HG02571 (cell line): Measurements from ENCODE around the gene TMEM30A.

Experiments
- ATAC-seq: cut with Tn5 transposase; IDR thresholded peaks from one replicate; pipeline ENCODE4 v1.9.1; 2021; ENCODE audit warnings: mild to moderate bottlenecking, moderate library complexity; ENCODE audit not compliant: unreplicated experiment

The TMEM30A gene

DNA sequence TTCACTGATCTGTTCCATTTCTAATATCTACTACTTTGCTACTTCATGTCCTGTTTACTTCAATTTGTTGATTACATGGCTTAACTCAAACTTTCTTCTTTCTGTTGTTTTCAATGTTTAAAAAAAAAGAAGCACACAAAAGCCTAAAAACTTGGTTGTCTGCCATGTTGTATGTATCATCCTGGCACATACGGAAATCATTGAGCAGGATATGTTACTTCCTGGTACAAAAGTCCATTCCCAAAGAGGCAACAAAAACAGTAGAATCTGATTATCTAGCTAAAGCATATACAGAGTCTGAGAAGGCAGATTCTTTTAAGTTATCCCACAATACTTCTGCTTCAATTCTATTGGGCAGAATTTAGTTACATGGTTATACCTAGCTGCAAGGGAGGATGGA, 64.2 kb downstream of the TMEM30A start:
- ATAC-seq: no peak

DNA sequence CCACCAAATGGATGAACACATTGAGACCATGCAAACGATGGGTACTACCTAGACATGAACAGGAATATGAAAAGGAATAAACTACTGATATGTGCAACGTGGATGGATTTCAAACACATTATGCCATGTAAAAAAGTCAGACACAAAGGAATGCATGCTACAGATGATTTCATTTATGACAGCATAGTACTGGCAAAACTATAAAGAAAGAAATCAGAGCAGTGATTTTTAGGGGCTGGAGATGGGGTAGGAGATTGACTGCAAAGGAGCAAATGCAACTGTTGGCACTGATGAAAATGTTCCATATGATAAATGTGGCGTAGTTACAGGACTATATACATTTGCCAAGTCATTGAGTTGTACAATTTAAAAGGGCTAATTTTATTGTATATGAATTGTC, 65.3 kb downstream of the TMEM30A start:
- ATAC-seq: no peak

DNA sequence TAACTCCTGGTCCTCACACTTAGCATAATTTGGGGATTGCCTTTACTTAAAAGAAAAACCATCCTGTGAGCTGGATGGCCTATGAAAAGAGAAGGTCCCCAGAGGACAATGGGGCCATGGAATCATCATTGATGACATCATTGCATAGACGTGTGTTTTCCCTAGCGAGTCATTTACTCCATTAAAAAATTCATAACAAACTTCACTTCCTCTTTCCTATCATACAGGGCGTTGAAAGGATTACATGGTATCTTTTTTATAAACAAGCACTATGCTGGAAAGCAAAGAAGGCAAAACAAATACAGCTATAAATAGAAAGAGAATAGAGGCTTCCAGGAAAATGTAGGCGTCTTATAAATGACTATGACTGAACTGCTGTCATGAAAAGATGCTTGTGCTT, 67.4 kb downstream of the TMEM30A start:
- ATAC-seq: no peak

DNA sequence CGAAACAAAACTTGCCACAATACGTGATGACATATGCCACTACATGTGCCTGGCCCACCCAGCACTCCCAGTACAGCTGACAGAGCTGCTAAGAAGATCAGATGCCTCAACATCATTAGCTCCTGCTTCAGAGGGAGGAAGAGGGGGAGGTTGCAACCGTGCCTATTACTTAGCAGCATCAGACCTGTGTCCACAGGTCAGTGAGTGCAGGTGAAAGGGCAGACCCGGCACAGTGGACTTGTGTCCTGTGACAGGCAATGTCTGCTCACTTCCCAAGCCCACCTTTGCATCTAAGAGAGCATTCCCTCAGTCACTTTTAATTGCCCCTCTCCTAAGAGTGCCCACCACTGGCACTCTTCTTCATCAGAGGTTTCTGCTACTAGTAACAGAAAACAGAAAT, 69.3 kb downstream of the TMEM30A start:
- no peak for ATAC-seq

DNA sequence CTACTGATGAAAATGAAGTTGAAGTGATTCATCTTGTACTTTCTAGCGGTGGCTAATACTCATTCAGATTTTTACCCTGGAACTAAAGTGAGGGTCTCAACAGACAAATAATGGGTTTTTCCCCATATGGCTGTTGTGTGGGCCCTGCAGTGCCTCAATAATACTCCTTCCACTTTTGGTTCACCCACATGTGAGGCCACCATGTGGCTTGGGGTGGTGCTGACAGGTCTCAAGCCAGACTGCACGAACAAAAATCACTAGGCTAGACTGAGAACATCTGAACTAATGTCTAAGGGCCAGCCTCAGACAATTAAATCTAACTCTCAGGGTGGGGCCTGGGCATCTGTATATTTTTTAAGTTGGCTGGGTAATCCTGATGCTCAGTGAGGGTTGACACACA, 70.9 kb downstream of the TMEM30A start:
- ATAC-seq: no peak

DNA sequence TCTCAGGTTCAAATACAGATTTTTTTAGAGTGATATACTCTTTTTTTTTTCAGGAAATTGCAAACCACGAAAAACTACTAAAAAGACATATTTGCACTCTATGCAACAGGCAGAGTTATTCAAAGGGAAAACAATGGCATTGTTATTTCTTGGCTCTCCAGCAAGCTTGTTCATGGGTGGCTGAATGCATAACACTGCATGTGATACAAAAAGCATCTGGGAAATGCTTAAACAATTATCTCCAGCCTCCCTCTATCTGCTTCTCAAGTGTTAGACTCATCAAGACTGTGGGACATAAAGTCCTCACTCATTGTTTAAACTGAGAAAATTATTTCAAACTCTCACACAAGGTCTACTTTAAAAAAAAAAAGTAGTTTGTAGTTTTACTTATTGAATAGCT, 71.5 kb downstream of the TMEM30A start:
- ATAC-seq: no peak

DNA sequence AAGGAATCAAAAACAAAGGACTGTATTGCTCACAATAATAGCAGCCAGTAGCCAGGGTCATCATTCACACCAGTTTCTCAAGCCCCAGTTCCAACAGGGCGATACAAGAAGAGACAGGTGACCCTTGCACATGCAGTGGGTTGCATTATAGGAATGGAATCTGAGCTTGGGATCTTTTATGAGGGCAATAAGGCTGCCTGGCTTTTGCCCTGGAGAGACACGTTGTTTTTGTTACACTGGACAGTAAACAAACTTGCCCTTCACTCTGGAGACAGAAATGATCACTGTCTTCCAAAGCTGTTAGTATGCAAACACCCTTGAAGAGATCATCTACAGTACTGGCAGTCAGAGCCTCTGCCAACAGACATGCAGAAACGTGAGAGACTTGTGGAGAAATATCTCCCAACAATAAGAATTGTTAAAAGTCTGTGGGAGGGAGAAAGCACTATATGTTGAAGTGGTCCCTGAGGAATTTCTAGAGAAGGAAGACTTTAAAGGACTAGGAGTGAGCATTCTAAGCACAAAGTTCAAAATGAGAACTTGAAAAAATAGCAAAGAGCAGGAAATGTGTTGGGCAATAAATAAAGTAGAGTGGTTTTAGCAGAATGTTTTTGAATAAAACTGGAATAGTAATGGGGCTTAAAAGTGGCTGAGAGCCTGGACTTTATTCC, 72.5 kb downstream of the TMEM30A start:
- ATAC-seq: no peak

DNA sequence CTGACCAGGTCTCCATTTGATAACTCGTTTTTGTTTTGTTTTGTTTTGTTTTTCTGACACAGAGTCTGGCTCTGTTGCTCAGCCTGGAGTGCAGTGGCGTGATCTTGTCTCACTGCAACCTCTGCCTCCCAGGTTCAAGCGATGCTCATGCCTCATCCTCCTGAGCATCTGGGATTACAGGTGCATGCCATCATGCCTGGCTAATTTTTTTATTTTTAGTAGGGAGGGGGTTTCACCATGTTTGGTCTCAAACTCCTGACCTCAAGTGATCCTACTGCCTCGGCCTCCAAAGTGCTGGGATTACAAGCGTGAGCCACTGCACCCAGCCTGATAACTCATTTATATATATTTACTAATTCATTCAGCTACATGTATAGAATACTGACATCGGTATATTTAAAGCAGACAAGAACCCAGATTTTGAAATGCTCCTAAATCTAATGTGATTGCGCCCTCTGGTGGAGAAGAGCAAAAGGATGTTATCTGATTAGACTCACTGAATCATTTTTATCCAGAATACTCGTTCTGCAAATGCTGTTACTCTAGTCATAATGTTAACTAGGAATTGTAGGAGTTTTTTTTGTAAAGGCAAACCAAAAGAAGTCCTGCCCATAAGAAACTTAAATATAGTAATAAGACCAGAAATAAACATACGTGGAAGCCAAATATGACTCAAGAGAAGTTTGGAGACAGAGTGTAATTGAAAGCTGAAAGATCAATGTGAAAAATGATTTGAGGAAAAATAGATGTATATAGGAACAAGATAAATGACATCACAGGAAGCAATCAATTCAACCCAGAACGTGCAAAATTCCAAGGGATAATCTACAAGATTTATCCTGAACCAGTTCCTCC, 73.5 kb downstream of the TMEM30A start:
- no peak for ATAC-seq

DNA sequence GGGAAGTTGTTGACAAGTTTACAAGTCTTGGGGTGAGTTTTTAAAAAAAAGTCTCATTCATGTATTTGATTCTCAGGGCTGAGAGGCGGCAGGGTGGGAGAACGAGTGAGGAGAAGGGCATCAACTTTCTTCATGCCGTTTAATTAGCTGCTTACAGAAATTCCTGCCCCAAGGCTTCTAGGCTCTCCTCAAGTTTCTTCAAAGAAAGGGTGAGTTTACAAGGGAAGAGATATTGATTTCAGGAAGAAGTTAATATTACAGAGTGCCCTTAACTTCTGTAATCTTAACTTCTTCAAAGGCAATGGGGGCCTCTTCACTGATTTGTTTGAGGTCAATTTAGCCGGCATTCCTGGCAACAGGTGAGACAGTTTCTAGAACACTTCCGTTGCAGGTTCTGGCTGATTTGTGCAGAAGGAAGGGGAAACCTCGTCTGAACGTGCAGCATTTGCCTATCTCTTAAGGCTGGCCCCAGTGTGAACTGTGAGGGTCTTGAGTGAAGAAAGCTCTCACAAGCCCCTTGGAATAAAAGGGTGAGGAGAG, 75.3 kb downstream of the TMEM30A start:
- no peak for ATAC-seq

DNA sequence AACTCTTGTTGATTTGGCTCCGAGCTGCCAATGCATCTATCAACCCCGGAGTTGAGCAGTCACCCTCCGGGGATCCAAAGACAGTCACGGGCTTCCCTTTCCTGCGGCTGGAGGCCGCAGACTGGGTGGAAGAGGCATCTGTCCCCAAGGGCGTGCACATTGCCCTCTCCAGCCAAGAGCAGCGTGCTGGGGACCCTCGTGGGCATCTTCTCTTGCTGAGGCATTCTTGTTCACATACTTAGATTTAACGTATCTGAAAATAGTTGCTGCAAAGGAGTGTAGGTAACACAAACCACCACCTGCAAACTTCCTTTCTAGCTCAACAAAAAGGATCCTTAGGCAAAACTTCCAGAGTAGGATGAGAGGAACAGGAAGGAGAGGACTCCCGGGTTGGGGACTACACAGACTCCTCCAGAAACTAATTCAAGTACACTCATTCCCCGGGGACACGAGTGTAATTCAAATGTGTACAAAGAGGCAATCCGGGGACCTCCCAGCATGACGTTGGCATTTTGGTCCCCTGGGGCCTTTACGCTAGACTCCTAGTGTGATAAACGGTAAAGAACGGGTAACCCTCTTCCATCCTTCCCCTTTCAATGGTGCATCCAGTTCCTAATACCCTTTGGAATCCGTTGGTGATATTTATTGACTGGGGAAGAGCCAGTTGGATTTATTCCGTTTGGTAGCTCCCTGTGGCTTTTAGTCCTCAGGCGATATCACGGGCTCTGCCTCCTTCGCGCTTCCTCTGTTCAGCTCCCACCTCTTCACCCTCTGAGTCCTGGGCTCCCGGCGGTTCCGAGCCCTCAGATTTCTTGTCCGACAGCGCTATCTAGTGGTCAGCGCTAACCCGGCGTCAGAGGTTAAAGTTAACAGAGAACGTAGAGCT, 76.1 kb downstream of the TMEM30A start:
- ATAC-seq: peak; percentile 79

DNA sequence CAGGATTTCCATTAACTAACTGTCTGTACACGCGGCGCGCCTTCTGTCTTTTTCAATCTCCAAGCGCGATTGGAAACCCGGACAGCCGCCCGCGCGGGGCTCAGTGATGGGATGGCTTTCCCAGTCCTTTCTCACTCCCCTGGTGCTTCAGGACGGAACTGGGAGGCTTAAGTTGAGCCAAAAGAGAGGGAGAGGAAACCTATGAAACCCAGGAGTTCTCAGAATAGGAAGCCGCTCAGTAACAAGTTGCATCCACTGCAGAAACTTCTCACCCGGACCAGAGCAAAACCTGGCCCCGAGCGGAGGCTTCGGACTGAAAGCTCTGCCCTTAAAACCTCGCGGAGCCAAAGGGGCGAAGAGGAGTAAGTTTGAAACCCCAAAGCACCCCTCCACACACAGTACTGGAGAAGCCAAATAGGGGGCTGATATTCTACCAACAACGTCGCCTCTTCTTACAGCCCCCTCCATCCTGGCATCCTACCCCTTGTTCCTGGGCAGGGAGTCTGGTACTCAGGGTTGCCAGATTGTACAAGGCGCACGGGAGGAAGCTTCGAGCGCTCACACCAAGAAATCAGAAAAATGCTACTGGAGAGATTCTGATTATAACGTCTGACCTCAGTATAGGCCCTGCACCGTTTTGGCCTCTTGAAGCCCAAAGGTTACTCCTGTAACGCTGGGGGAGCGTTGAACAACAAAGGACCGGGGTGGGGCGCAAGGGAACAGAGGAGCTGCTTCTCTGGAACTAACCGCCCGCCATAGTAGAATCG, 77.8 kb downstream of the TMEM30A start:
- ATAC-seq: no peak

DNA sequence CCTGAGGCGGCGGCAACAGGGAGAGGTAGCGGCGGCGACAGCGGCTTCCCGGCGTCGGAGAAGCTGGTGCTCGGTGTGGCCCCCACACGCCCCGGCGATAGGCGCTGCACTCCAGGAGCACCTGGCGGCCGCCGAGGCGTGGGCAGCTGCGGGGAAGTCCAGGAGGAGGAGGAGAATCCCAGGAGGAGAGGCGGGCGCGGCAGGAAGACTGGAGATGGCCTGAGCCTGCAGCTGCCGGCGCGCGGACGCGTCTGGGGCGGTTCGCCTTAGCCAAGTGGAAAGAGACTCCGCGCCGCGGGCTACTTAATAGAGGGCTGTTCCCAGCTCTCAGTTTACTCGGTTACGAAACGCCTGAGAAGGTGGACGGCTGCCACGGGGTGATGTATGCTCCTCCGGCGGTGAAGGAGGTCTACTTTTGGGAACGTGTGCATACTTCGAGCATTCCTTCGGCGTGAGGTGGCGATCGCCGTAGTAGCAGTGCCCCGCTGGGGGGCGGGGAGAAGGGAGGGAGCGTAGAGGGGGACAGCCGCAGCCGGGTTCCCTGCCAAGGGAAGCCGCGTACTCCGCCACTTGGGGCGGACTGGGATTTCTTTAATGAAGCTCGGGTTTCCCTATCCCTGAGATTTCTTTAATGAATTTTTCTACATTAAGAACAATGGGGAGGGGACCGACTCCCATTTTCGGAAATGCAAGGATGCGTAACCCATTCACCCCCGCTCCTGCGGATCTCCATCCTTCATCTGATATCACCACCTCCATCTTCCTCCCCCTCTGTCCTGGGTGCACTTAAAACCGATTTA, 78.6 kb downstream of the TMEM30A start, which contains the start of gene COL12A1:
Gene COL12A1, minus strand, starts transcription at position 278 of the 800 bp plus-strand sequence. CDS start 3,261 bp downstream, outside the sequence.
- no peak for ATAC-seq

DNA sequence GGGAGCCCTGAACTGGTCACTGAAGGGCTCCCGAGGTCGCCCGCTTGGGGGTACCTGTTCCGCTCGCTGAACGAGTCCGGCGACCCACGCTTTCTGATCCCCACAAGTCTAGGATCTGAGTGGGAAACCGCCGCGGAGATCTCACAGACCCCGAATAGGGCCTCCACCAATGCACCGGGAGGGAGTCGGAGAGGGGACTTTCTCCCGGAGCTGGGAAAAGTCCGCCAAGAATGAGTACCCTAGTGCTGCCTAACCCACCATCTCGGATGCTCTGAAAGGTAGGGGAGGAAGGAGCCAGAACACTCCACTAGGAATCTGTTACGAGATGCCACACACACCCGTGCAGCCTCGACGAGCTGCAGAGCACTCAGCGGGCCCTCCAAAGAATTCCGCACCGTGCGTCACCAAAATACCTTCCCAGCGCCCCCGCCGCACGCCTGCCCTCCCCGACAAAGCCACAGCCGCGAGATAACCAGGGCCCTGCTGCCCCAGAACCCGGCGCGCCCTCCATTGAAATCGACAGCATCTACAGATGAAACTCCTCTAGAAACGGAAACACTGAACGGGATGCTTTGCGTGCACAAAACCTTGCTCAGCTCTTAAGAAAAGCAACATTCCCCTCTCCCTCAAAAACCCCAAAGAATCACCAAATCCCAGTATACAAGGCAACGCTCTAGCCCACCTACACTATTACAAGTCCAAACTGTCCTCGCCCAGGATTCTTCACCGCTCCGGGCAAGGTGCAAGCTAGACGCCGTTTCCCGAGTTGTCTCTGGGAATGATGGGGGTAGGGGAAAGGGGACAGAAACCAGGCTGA, 79.4 kb downstream of the TMEM30A start:
- ATAC-seq: no peak

DNA sequence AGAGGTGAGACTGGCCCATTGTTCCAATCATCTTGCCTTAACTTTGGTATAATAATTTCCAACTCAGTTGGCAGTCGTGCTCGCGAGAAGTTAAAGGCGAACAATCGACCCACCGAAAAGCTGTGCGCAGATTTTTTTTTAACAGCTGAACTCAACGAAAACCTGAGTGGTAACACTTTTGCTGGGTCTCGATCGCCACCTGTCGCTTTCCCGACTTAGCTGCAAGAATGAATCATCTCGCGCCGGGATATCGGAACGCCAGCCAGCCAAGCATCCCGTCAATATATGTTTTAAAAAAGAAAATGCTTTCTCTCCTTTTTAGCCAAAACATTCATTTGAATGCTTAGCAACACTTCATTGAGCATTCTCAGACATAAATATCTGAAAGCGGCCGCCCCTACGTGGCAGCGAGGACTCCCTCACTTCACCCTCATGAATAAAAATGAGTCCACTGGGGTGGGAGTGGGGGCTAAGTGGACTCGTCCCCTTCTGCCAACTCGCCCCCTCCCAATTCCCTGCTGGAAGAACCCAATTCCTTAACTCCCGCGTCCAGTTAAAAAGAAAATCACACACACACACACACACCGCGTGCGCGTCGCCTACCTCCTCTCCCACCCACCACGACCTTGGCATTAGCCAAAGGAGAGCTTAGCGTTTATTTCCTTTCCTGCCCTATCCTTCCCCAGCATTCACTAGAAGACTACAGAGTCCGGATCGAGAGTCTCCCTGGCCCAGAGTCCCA, 80.2 kb downstream of the TMEM30A start:
- ATAC-seq: no peak

DNA sequence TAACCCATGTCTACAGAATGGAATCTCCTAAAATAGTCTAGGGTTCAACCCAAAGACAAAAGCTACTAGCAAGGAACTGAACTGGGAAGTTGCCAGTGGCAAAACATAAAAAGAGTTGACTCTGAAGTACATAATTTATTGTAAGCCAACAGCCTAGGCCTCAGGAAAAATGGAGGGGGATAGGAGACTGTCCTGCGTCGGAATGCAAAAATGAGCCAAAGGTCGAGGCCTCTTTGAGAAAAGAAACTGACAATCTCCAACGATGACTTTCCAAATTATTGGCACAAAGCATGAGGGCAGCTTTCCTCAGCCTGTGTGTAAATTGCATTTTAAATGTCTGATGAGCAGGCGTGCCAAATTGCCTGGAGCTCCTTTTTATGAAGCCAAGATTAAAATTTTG, 80.9 kb downstream of the TMEM30A start:
- no peak for ATAC-seq
